ENCODE data around the gene CHST8.

Gene CHST8

DNA sequence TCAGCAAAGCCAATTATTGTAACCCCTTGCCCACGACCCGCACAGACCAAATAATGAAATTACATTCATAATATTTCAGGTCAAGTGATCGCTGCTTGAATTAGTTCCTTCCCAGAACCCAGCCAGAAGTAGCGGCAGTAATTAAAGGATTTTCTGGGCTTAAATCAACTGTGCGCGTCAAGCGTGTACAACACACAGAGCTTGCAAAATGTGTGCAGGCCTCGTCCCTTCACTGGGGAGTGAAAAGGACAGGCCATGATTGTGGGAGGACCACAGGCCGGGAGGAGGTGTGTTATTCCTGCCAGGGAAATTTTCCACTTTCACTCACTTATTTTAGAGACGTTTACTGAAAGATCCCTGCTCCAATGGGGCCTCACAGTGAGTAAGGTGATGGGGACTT lies 84.9 kb downstream of the CHST8 start:
- TF ChIP-seq CTCF (IDR thresholded peaks at IDR 0.05; ENCODE audit: control insufficient read depth, insufficient read depth, low read depth, low read length, missing control alignments), result no peak
- no peak overlapping the region for H3K4me3 ChIP-seq (ENCODE audit: control insufficient read depth, low read depth, low read length)
- DNase-seq (ENCODE audit: low read depth), result no peak

- no peak for TF ChIP-seq CTCF (IDR thresholded peaks at IDR 0.05; ENCODE audit: control insufficient read depth, insufficient read depth, low read depth, low read length, missing control alignments)
Observed at GRCh38 chr19:33712268-33712667, 90.5 kb downstream of the CHST8 start.

GRCh38 chr19:33713194-33713593 lies 91.4 kb downstream of the CHST8 start:
- no peak overlapping the region for H3K4me3 ChIP-seq (ENCODE audit: control insufficient read depth, low read depth, low read length)
- no peak for TF ChIP-seq CTCF (IDR thresholded peaks at IDR 0.05; ENCODE audit: control insufficient read depth, insufficient read depth, low read depth, low read length, missing control alignments)
- no peak for DNase-seq (ENCODE audit: low read depth)

More at GRCh38 chr19:33712268-33712667, 90.5 kb downstream of the CHST8 start:
- H3K4me3 ChIP-seq (ENCODE audit: control insufficient read depth, low read depth, low read length), result no peak overlapping the region
- DNase-seq (ENCODE audit: low read depth), result no peak

GRCh38 chr19:33714149-33714548 lies 92.4 kb downstream of the CHST8 start:
- no peak for DNase-seq (ENCODE audit: low read depth)
- no peak overlapping the region for H3K4me3 ChIP-seq (ENCODE audit: control insufficient read depth, low read depth, low read length)
- no peak for TF ChIP-seq CTCF (IDR thresholded peaks at IDR 0.05; ENCODE audit: control insufficient read depth, insufficient read depth, low read depth, low read length, missing control alignments)

- no peak for TF ChIP-seq CTCF (IDR thresholded peaks at IDR 0.05; ENCODE audit: control insufficient read depth, insufficient read depth, low read depth, low read length, missing control alignments)
- no peak overlapping the region for H3K4me3 ChIP-seq (ENCODE audit: control insufficient read depth, low read depth, low read length)
- no peak for DNase-seq (ENCODE audit: low read depth)
Observed at GRCh38 chr19:33715462-33715861, 93.7 kb downstream of the CHST8 start.

GRCh38 chr19:33717878-33718277 lies 96.1 kb downstream of the CHST8 start:
- TF ChIP-seq CTCF (IDR thresholded peaks at IDR 0.05; ENCODE audit: control insufficient read depth, insufficient read depth, low read depth, low read length, missing control alignments), result no peak
- H3K4me3 ChIP-seq (ENCODE audit: control insufficient read depth, low read depth, low read length), result no peak overlapping the region
- DNase-seq (ENCODE audit: low read depth), result no peak
